Cerebellar cortex (tissue), 1 donor: ENCODE data around the gene TMC7.

ENCODE experiments used
- DNase-seq: peaks from one replicate; pipeline ENCODE4 v3.0.0-alpha.2; 2015; ENCODE audit warnings: low spot score

The TMC7 gene

DNA sequence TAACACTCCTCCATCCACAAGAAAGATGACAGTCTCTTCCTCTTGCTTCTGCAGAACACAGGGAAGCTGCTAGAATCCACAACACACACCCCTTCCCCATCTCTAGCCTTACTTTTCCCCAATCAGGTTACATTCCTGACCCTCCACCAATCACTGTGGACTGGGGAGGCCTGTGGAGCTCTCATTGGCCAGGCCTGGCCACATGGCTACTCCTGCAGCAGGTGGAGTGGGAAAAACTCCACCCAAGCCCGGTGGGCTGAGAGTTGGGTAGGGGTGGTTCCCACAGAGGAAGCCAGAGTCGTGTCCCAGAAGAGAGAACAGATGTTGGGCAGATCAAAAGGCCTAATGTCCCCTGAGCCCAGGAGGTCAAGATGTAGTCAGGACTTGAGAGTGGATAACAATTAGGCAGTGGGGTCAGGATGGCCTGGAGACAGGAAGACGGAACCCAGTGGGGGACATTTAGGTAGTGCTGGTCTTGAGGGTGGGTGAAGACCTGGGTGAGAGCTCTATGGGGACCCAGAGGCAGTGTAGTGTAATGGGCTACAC lies 105.7 kb downstream of the TMC7 start:
- DNase-seq, result no peak

DNA sequence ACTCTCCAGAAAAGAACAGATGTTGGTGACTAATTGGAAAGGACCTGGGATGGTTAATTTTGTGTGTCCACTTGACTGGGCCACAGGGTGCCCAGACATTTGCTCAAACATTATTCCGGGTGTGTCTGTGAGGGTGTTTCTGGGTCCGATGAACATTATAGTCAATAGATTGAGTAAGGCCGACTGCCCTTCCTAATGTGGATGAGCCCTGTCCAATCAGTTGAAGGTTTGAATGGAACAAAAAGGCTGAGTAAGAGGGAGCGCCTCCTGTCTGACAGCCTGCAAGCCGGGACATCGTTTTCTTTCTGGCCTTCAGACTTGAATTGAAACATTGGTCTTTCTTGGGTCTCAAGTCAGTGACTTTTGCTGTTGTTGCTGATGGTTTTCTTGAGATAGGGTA lies 107.2 kb downstream of the TMC7 start:
- DNase-seq, result no peak

DNA sequence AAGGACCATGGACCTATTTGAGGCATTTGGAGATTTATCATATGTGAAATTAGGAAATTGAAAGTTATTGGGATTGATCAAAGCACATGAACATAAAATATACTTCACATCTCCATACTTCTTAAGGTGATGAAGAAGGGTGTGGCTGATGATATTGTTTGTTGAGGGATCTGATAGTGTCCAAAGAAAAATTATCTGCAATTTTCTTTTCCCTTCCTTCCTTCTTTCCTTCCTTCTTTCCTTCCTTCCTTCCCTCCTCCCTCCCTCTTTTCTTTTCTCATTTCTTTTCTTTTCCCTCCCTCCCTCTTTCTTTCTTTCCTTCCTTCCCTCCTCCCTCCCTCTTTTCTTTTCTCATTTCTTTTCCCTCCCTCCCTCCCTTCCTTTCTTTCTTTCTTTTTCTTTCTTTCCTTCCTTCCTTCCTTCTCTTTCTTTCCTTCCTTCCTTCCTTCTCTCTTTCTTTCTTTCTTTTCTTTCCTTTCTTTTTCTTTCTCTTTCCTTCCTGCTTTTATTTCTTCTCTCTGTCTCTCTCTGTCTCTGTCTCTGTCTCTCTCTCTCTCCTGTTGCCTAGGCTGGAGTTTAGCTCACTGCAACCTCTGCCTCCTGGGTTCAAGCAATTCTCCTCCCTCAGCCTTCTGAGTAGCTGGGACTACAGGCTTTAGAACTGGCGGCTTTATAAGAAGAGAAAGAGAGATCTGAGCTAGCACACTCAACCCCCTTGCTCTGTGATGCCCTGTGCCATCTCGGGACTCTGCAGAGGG lies 109.1 kb downstream of the TMC7 start:
- no peak for DNase-seq

DNA sequence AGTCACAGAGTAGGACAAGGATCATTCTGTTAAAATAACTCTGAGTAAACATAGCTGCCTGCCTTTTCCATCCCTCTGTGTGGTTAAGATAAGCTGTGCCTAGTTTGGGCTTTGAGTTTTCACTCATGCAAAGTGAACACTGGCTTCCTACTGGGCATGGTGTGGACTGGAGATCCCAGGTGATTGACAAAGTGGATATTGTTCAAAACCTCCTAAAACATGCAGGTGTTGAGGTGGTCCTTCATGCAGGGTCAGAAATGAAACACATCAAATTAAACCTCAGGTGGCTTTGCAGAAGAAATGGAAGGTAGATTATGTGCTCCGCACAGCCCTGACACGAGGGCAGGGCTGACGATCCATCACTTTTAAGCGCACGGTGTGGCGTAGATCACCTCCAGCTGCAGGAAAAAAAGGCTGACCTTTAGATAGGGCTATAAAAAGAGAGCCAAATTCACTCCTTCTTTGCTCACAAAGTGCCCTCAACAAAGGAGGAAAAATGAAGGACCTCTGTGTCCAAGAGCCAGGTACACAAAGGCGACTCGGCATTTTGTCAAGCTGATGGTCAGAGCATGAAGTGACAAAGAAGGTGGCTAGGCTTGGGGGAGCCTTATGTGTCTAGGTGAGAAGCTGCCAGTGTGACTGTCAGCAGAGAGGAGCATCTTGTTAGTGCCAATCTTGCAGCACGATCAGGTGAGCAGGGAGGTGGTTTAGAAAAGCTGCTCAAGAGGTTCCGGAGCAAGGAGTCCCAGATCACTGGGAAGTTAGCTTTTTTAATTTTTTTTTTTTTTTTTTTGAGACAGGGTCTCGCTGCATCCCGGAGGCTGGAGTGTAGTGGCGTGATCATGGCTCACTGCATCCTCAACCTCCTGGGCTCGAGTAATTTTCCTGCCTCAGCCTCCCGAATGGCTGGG lies 110.2 kb downstream of the TMC7 start:
- no peak for DNase-seq

DNA sequence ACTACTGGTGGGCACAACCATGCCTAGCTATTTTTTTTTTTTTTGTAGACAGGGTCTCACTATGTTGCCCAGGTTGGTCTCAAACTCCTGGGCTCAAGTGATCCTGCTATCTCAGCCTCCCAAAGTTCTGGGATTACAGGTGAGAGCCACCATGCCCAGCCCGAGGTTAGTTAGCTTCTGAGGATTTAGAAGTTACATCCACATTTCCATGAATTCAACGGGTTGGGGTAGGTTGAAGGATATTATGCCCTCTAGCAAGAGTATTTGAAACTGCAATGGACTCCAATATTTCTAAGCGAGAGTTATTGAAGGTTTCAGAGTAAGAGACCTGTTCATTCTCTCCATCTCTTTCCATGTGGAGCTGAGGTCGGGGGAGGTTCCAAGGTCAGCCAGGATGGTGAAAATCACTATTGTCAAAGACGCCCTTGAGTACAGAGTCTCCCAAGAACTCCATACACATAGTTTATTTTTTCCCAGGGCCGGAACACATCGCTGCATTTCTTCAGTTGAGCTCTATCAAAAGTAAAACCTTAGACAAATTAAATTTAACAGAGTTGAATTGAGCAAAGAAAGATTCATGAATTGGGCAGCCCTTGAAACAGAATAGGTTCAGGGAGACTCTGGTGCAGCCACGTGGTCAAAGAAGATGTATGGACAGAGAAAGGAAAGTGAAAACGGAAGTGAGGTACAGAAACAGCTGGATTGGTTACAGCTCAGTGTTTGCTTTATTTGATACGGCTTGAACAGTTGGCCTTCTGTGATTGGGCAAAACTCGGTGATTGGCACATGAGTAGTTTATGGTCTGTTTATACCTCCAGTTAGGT lies 111.0 kb downstream of the TMC7 start:
- DNase-seq, result no peak

DNA sequence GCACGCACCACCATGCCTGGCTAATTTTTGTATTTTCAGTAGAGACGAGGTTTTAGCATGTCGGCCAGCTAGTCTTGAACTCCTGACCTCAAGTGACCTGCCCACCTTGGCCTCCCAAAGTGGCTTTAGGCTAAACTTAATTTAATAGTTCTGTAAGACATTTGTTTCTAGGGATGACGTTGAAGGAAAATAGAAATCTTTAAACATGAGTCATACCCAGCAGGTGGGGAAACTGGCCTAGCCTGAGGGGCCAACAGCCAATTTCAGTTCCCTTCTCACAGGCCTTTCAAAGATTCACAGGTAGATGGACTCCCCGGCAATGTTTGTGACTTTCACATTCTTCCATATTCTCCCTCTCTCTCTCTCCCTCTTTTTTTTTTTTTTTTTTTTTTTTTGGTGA lies 111.9 kb downstream of the TMC7 start:
- DNase-seq, result no peak

DNA sequence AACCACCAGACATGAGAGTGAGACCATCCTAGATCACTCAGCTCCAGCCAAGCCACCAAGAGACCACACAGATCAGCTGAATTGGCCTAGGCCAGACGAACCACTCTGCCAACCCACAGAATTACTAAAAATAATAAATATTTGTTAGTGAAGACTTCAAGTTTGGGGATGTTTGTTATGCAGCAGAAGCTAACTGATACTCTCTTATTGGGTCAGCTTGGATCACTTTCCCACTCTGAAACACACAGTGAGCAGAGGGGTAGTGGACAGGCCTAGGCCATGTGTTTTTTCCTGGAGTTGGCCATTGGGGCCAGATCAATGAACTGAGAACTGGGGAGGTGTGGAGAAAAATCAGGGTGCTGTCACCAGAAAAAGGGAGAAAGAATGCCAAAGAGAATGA lies 114.4 kb downstream of the TMC7 start:
- DNase-seq, result no peak

DNA sequence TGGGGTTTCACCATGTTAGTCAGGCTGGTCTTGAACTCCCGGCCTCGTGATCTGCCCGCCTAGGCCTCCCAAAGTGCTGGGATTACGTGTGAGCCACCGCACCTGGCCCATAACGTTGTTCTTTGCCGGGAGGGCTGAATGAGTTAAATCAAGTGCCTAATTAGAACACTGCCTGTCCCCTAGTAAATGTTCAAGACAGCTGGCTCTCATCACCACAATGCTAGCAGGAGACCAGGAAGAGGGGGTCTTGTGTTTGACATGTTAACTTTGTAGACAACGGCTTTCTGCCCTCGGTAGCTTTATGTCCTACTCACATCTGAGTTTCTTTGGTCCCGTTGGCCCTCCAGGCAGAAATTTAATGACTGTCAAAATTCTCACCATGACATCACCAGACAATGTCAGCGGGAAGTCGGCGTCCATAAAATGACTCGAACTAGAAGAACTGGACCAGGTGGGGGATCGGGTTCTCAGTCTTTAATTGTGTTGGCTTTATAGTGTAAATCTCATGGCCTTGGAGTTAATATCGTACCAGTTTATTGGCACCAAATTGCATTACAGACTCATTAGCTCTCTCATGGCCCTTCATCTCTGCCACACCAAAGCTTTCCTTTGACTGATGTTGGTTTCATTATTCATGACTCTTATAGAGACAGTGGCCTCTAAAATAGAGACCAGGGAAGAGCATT lies 118.6 kb downstream of the TMC7 start:
- no peak for DNase-seq

DNA sequence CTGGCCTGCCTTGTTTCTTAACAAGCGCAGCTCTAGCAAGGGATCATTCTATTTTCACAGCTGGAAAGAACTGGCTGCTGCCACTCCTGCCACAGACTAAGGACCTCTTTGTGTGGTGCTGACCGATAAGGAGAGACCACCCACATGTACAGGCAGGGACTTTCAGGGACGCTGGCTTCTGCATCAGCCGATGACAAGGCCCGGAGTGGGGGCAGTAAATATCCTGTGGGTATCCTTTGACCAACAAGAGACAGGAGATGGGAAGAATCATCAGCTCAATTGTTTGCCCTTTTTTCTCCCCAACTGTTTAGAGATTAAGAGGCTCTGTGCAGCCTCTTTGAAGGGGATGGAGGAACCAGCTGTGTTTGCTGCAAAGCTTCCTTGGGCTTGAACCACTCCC lies 120.9 kb downstream of the TMC7 start:
- no peak for DNase-seq

DNA sequence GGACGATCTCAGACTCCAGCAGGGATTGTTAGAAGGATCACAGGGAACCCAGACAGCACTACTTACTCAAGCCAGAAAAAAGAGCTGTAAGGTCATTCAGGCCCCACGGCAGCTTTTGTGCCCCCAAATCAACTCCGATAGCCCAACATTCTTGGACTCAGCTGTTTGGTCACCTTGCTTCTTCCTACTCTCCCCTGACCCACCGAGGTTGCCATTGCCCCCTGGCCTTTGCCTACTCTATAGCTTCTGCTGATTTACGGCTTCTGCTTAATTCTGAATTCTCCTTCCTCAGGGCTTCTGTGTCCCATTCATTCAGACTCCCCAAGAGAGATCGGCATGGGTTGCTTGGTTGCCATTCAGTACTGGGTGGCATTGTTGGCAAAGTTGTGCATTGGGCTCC lies 121.4 kb downstream of the TMC7 start:
- no peak for DNase-seq

DNA sequence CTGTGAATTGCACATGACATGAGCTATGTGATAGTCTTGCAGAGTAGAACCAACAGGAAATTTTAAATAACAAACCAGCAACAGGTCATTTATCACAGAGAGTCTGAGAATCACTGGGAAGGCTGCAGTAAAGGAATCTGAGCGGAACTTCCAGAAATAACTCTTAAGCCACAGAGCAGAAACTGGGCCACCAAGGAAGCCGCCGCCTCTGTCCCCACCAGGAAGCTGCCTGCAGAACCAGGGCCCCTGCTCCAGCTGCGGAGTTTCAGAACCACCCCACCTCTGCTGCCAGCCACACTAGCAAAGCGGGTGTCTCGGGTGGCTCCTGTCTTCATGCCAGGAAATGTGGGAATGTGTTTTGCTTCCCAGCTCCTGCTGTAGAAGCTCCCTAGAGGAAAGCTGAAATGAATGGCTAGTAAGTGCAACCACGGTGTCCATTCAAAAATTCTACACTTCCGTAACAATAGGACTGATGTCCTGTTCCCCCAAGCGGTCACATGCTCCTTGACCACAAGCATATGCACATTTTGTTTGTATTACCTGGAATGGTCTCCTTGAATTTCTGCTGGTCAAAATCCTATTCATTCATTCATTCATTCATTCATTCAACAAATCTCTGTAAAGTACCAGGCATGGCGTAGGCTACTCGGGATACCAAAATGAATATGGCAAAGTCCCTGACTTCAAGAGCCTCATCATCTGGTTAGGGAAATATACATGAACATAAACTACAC lies 122.3 kb downstream of the TMC7 start:
- DNase-seq, result no peak

DNA sequence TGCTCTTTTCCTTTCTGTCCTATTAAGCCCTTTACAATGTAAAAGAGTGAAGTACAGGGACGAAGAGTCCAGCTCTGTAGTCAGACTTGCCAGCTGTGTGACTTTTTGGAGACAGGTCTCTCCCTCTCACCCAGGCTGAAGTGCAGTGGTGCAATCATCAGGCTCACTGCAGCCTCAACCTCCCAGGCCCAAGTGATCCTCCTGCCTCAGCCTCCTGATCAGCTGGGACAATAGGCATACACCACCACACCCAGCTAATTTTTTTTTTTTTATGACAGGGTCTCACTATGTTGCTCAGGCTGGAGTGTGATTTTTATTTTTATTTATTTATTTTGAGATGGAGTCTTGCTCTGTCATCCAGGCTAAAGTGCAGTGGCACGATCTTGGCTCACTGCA lies 122.9 kb downstream of the TMC7 start:
- DNase-seq, result no peak

DNA sequence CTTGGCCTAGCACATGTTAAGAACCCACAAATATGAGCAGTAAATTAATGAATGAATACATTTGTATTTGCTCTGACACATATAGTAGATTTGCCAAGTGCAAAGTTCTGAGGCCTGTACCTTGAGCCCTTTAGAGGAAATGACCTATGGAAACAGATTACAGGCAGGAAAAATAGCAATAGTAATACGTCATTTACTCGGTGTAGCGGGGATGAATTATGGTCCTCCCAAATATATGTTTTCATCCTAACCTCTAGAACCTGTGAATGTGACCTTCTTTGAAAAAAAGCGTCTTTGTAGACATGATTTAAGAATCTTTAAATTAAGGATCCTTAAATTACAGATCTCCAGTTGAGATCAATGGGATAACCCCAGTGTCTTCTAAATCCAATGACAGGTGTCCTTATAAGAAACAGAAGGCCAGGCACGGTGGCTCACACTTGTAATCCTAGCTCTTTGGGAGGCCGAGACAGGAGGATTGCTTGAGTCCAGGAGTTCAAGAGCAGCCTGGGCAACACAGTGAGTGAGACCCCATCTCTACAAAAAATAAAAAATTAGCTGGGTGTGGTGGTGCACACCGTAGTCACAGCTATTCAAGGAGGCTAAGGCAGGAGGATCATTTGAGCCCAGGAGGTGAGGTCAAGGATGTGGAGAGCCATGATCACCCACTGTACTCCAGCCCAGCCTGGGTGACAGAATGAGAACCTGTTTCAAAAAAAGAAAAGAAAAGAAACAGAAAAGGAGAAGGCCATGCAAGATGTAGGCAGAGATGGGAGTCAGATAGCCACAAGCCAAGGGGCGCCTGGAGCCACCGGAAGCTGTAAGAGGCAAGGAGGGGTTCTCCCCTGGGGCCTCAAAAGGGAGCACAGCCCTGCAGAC lies 124.9 kb downstream of the TMC7 start:
- no peak for DNase-seq

DNA sequence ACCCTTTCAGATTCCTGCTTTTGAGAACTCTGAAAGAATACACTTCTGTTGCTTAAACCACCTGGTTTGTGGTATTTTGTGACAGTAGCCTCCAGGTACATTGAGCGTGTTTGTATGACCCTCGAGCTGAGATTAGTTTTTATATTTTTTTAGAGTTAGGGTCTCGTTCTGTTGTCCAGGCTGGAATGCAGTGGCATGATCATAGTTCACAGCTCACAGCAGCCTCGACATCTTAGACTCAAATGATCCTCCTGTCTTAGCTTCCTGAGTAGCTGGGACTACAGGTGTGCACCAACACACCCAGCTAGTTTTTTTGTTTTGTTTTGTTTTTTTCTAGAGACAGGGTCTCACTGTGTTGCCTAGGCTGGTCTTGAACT lies 125.5 kb downstream of the TMC7 start:
- DNase-seq, result no peak

DNA sequence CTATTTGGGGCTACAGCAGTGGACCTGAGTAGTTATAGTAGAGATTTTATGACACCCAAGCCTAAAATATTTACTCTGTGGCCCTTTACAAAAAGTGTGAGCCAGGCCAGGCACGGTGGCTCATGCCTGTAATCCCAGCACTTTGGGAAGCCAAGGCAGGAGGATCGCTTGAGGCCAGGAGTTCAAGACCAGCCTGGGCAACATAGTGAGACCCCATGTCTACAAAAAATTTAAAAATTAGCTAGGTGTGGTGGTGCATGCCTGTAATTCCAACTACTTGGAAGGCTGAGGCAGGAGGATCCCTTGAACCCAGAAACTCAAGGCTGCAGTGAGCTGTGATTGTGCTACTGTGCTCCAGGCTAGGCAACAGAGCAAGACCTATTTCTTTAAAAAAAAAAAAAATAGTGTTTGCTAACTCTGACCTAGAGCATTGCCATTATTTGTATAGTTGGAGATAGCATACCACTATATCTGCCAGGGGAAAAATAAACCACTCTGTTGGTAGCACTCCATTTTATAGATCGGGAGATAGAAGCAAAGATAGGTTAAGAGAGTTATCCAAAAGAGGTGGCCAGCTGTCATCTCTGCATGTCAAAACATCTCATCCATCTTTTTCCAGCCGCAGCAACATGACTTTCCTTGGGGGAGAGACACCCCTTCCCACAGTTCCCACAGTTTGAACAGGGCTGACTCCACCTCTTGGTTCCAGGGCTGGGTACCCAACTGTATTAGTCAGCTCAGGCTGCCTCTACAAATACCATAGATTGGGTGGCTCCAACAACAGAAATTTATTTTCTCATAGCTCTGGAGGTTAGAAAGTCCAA lies 127.0 kb downstream of the TMC7 start:
- no peak for DNase-seq

DNA sequence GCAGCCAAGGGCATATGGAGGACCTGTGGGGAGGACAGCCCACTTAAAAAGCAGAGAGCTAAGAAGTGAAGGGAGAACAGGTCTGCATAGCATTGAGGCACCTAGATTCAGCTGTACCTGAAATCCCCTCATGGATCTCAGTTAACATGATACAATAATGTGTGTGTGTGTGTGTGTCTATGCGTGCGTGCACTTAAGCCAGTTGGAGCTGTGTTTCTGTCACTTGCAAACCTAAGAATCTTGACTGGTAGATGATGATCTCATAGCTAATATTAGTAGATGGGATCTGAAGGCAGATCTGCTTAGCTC lies 128.3 kb downstream of the TMC7 start:
- no peak for DNase-seq
